Renal cortical epithelial cell (primary cell): ENCODE results near the gene SNTB2. TPM values are rescaled to one million over a fixed set of nuclear protein-coding genes. Genes with fewer than 3 reads are reported as not detected.
"Not testable (repeated sequence)": the region's sequence is repeated elsewhere in the genome, so short reads cannot be mapped to it uniquely, and the experiment has no call there.

Experiments
- DNase-seq: peaks from one replicate; pipeline ENCODE4 v3.0.0-alpha.2; 2011; ENCODE audit warnings: low read depth
- total RNA-seq: library from RNA; depleted of rRNA; stranded (reverse); fragments of >200 nt; gene quantifications from 2 replicates; pipeline ENCODE4 v1.2.3, GENCODE V29; 2014

SNTB2 gene
- total RNA-seq, 1 donor from 2014 or later, result 31.3 TPM

GRCh38 chr16:69286941-69287713 lies 100.2 kb downstream of the SNTB2 start:
- DNase-seq, result peak; percentile 52

- DNase-seq, result not testable (repeated sequence)
Measured at GRCh38 chr16:69291657-69292056, 104.7 kb downstream of the SNTB2 start.

GRCh38 chr16:69293401-69293800 lies 106.4 kb downstream of the SNTB2 start:
- no peak for DNase-seq

GRCh38 chr16:69294051-69294450 lies 107.1 kb downstream of the SNTB2 start:
- DNase-seq, result no peak

GRCh38 chr16:69296771-69297170 lies 109.8 kb downstream of the SNTB2 start:
- DNase-seq, result not testable (repeated sequence)

GRCh38 chr16:69298261-69298660 lies 111.3 kb downstream of the SNTB2 start:
- no peak for DNase-seq

- DNase-seq, result no peak
Measured at GRCh38 chr16:69301187-69301586, 114.2 kb downstream of the SNTB2 start.

GRCh38 chr16:69301861-69302260 lies 114.9 kb downstream of the SNTB2 start:
- DNase-seq, result no peak

GRCh38 chr16:69302301-69302700 lies 115.3 kb downstream of the SNTB2 start:
- DNase-seq, result no peak

- DNase-seq, result no peak
Measured at GRCh38 chr16:69306031-69306430, 119.1 kb downstream of the SNTB2 start.

- no peak for DNase-seq
Measured at GRCh38 chr16:69307091-69307490, 120.1 kb downstream of the SNTB2 start.

- DNase-seq, result no peak
Measured at GRCh38 chr16:69307856-69308255, 120.9 kb downstream of the SNTB2 start.

- DNase-seq, result no peak
Measured at GRCh38 chr16:69309316-69309715, 122.4 kb downstream of the SNTB2 start.

GRCh38 chr16:69310653-69311532 lies 123.9 kb downstream of the SNTB2 start, which contains the start of gene VPS4A:
Gene VPS4A (plus strand): TSS chr16:69311350. CDS start chr16:69311512, 162 bp downstream.
- DNase-seq, result peak; percentile 80

- peak; percentile 21 for DNase-seq
Measured at GRCh38 chr16:69311533-69312387, 124.8 kb downstream of the SNTB2 start.

GRCh38 chr16:69313469-69313868 lies 126.5 kb downstream of the SNTB2 start:
- no peak for DNase-seq

GRCh38 chr16:69314534-69314933 lies 127.6 kb downstream of the SNTB2 start:
- DNase-seq, result no peak

GRCh38 chr16:69315486-69316311 lies 128.7 kb downstream of the SNTB2 start:
- DNase-seq, result no peak

- no peak for DNase-seq
Measured at GRCh38 chr16:69316595-69317034, 129.7 kb downstream of the SNTB2 start.

- no peak for DNase-seq
Measured at GRCh38 chr16:69318177-69318910, 131.4 kb downstream of the SNTB2 start.
